GM21786 (cell line): ENCODE measurements around the gene EXOSC10.
"Not testable (repeated sequence)": the region's sequence is repeated elsewhere in the genome, so short reads cannot be mapped to it uniquely, and the experiment has no call there.

Experiments used
- ATAC-seq: cut with Tn5 transposase; IDR thresholded peaks from one replicate; pipeline ENCODE4 v1.9.1; 2021; ENCODE audit not compliant: unreplicated experiment

EXOSC10 gene

DNA sequence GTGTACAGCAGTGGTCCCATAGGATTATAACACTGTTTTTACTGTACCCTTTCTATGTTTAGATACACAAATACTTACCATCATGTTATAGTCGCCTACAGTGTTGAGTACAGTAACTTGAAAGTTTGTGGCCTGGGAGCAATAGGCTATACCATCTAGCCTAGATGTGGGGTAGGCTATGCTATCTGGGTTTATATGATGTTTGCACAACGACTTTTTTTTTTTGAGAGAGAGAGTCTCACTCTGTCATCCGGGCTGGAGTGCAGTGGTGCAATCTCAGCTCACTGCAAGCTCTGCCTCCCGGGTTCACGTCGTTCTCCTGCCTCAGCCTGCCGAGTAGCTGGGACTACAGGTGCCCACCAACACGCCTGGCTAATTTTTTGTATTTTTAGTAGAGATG, 80.3 kb downstream of the EXOSC10 start:
- ATAC-seq: not testable (repeated sequence)
